IMR-90 (cell line): ENCODE data around the gene PRKD1. TPM values are rescaled to one million over a fixed set of nuclear protein-coding genes. Genes with fewer than 3 reads are reported as not detected.

Source experiments
- ATAC-seq: fragments of 200-7000 bp; cut with Tn5 transposase; 2 replicates; pipeline ENCODE4 v1.9.1; 2020; ENCODE audit warnings: low read depth, mild to moderate bottlenecking, moderate library complexity
- BruUV-seq: library from RNA; stranded (reverse); fragments of 400-500 nt; replicated peaks from 2 replicates; lab custom pipeline; 2021; lab: Mats Ljungman, UMichigan
- CTCF ChIA-PET: fragments of 300-600 bp; formaldehyde crosslinking; extraction: SDS; loops from one replicate; lab custom pipeline; 2021; ENCODE audit warnings: antibody characterized with exemption; lab: Yijun Ruan, JAX
- POLR2A ChIA-PET: fragments of 300-600 bp; sonication (Branson Sonifier 250); formaldehyde crosslinking; loops from one replicate; lab custom pipeline; 2022; ENCODE audit warnings: antibody characterized with exemption; ENCODE audit not compliant: unreplicated experiment; lab: Charles Lee
- DNase-seq: peaks from one replicate; pipeline ENCODE4 v3.0.0; 2013
- H2AFZ ChIP-seq: replicated peaks from 2 replicates; pipeline ENCODE3; 2013; ENCODE audit warnings: low read length, mild to moderate bottlenecking; ENCODE audit not compliant: poor library complexity
- H2AK5ac ChIP-seq: 2 replicates; pipeline ENCODE4 v1.6.1; 2013; ENCODE audit warnings: low read depth, low read length, inconsistent platforms
- H2AK9ac ChIP-seq: replicated peaks from 2 replicates; pipeline ENCODE3; 2013; ENCODE audit warnings: mild to moderate bottlenecking, low read depth, low read length, moderate library complexity; ENCODE audit not compliant: poor library complexity
- H2BK120ac ChIP-seq: 2 replicates; pipeline ENCODE4 v1.6.1; 2013; ENCODE audit warnings: low read depth, low read length, inconsistent platforms
- H2BK15ac ChIP-seq: 3 replicates; pipeline ENCODE4 v1.6.1; 2013; ENCODE audit warnings: low read depth, low read length, inconsistent platforms
- H2BK20ac ChIP-seq: 2 replicates; pipeline ENCODE4 v1.6.1; 2013; ENCODE audit warnings: low read depth, mild to moderate bottlenecking, inconsistent platforms, low read length, moderate library complexity
- H2BK5ac ChIP-seq: 2 replicates; pipeline ENCODE4 v1.6.1; 2013; ENCODE audit warnings: mild to moderate bottlenecking, low read depth, low read length, inconsistent platforms; ENCODE audit not compliant: poor library complexity, severe bottlenecking
- H3K14ac ChIP-seq: replicated peaks from 2 replicates; pipeline ENCODE4 v1.6.1; 2013; ENCODE audit warnings: low read depth, low read length, inconsistent platforms
- H3K18ac ChIP-seq: 2 replicates; pipeline ENCODE4 v1.6.1; 2013; ENCODE audit warnings: low read depth, low read length, control low read depth
- H3K23ac ChIP-seq: 2 replicates; pipeline ENCODE4 v1.6.1; 2013; ENCODE audit warnings: low read depth, low read length, inconsistent platforms
- H3K27ac ChIP-seq: 2 replicates; pipeline ENCODE4 v1.5.1; 2013; ENCODE audit warnings: mild to moderate bottlenecking, control low read depth, low read length; ENCODE audit not compliant: insufficient read depth
- H3K27me3 ChIP-seq: 2 replicates; pipeline ENCODE4 v1.6.1; 2013; ENCODE audit warnings: low read length; ENCODE audit not compliant: control insufficient read depth, insufficient read depth
- H3K36me3 ChIP-seq: 2 replicates; pipeline ENCODE4 v1.6.1; 2013; ENCODE audit warnings: low read length, mixed read lengths; ENCODE audit not compliant: control insufficient read depth, insufficient read depth
- H3K4ac ChIP-seq: 2 replicates; pipeline ENCODE4 v1.6.1; 2013; ENCODE audit warnings: low read depth, low read length, inconsistent platforms
- H3K4me1 ChIP-seq: 2 replicates; pipeline ENCODE4 v1.6.1; 2013; ENCODE audit warnings: low read length, mixed read lengths; ENCODE audit not compliant: control insufficient read depth, insufficient read depth
- H3K4me2 ChIP-seq: 2 replicates; pipeline ENCODE4 v1.6.1; 2013; ENCODE audit warnings: low read depth, mild to moderate bottlenecking, control low read depth, low read length, moderate library complexity
- H3K4me3 ChIP-seq: 2 replicates; pipeline ENCODE4 v1.5.1; 2013; ENCODE audit warnings: low read depth, mild to moderate bottlenecking, control low read depth, low read length, moderate library complexity; ENCODE audit not compliant: insufficient read depth
- H3K56ac ChIP-seq: 2 replicates; pipeline ENCODE4 v1.6.1; 2013; ENCODE audit warnings: low read length, inconsistent platforms; ENCODE audit not compliant: insufficient read depth; ENCODE audit errors: extremely low read depth
- H3K79me1 ChIP-seq, 2 experiments: 2 replicates each; pipeline ENCODE4 v1.6.1; 2013; ENCODE audit warnings: low read length in 2 of 2, inconsistent platforms in 1 of 2, low read depth in 1 of 2
- H3K9ac ChIP-seq: 2 replicates; pipeline ENCODE4 v1.6.1; 2013; ENCODE audit warnings: low read depth, low read length, control low read depth
- H3K9me1 ChIP-seq: 2 replicates; pipeline ENCODE4 v1.6.1; 2013; ENCODE audit warnings: low read length, inconsistent platforms; ENCODE audit not compliant: insufficient read depth
- H3K9me3 ChIP-seq: 2 replicates; pipeline ENCODE4 v1.6.1; 2013; ENCODE audit warnings: low read length; ENCODE audit not compliant: control insufficient read depth, insufficient read depth
- H4K20me1 ChIP-seq: 2 replicates; pipeline ENCODE4 v1.6.1; 2013; ENCODE audit warnings: low read length, inconsistent platforms; ENCODE audit not compliant: insufficient read depth
- H4K5ac ChIP-seq: 2 replicates; pipeline ENCODE4 v1.6.1; 2013; ENCODE audit warnings: mild to moderate bottlenecking, low read depth, low read length, control low read depth
- H4K8ac ChIP-seq, 2 experiments: 2 replicates each; pipeline ENCODE4 v1.6.1; 2013; ENCODE audit warnings: low read depth in 2 of 2, low read length in 2 of 2, control low read depth in 1 of 2, inconsistent platforms in 1 of 2
- H4K91ac ChIP-seq: 2 replicates; pipeline ENCODE4 v1.6.1; 2013; ENCODE audit warnings: low read depth, low read length, inconsistent platforms; ENCODE audit not compliant: insufficient read depth
- CHD1 ChIP-seq: IDR thresholded peaks from 2 replicates; pipeline ENCODE4 v1.6.1; 2012; ENCODE audit warnings: low read depth, low read length, improper control_type of control experiment
- CTCF ChIP-seq: conservative IDR thresholded peaks from 2 replicates; pipeline ENCODE4 v1.5.1; 2012; ENCODE audit warnings: mild to moderate bottlenecking, low read depth, low read length, improper control_type of control experiment
- ELK1 ChIP-seq: fragments of 150-350 bp; IDR thresholded peaks from 2 replicates; pipeline ENCODE4 v1.6.1; 2016; ENCODE audit warnings: low read depth, mild to moderate bottlenecking, low read length, moderate library complexity, borderline replicate concordance
- MAFK ChIP-seq: IDR thresholded peaks from 2 replicates; pipeline ENCODE4 v1.6.1; 2012; ENCODE audit warnings: low read depth, low read length, improper control_type of control experiment
- WGBS, 2 experiments: methylation state at CpG; one replicate each; pipeline versions ENCODE4 v1.1.5 to v1.1.7; 2013; ENCODE audit warnings: missing lambda C conversion rate in 2 of 2; ENCODE audit not compliant: insufficient read length in 1 of 2; ENCODE audit errors: extremely low coverage in 2 of 2; 5-methylcytosine and 5-hydroxymethylcytosine counted together
- dilution Hi-C: fragments of 300-500 bp; cut with HindIII; formaldehyde crosslinking; loops from one replicate; pipeline ENCODE4 v1.14.3; 2018; ENCODE audit warnings: low sequenced_read_pairs; ENCODE audit not compliant: unreplicated experiment
- in situ Hi-C: fragments of 300-500 bp; cut with MboI; formaldehyde crosslinking; loops from 3 replicates; pipeline ENCODE4 v1.14.3; 2019; ENCODE audit warnings: low sequenced_read_pairs, inconsistent platforms, mixed read lengths
- intact Hi-C: fragments of 100-400 bp; cut with micrococcal nuclease; formaldehyde crosslinking; loops from 2 replicates; pipeline ENCODE4 v1.10.0; 2022
- polyA plus RNA-seq, 3 experiments: library from polyadenylated mRNA; depleted of rRNA; stranded (reverse); fragments of >200 nt; gene quantifications; 2 replicates each; pipeline ENCODE4 v1.2.3, GENCODE V29; 2012; ENCODE audit warnings: low replicate concordance in 1 of 3
- total RNA-seq: library from RNA; depleted of rRNA; stranded (reverse); fragments of >200 nt; gene quantifications from 2 replicates; pipeline ENCODE4 v1.2.3, GENCODE V29; 2012
- TF ChIP-seq, protein P1 (sequence below): fragments of 150-350 bp; IDR thresholded peaks from 2 replicates; pipeline ENCODE4 v1.6.1; 2017; ENCODE audit warnings: mild to moderate bottlenecking, antibody characterized with exemption, low read length, low read depth

Gene PRKD1
- total and polyA plus RNA-seq, 2 of the 4 experiments (the other 2 are of a cell fraction) = 12.9 to 14.2 TPM

- Histone ChIP-seq H3K27me3 (no peaks in the 10 kb centered on the region), H2BK20ac (no peak overlapping the region), H3K9me1 (peaks cover 3% of the 10 kb centered on the region; the same call in 1 of the 2 replicates), H2AK9ac (no peak overlapping the region), H3K4ac (no peak overlapping the region), H3K4me3 (no peak overlapping the region), H3K9ac (no peak overlapping the region), H4K8ac (no peak overlapping the region), H2BK120ac (no peak overlapping the region), H4K5ac (no peak overlapping the region), H3K9me3 (no peaks in the 10 kb centered on the region), H4K91ac (no peak overlapping the region), H3K4me2 (no peak overlapping the region), H4K20me1 (peaks cover 4% of the 10 kb centered on the region; the same call in 1 of the 2 replicates), H2BK15ac (no peak overlapping the region), H3K27ac (no peak overlapping the region), H3K56ac (no peak overlapping the region), H3K36me3 (no peaks in the 10 kb centered on the region), H3K79me1 (peaks cover 29 to 40% of the 10 kb centered on the region in 2 experiments), H2AFZ (no peak overlapping the region), H3K23ac (no peak overlapping the region), H2BK5ac (no peak overlapping the region), H3K14ac (no peak overlapping the region), H2AK5ac (no peak overlapping the region), H3K18ac (no peak overlapping the region), H3K4me1 (peaks cover 6% of the 10 kb centered on the region; the same call in 1 of the 2 replicates)
- in situ Hi-C loops (no loop called here), intact Hi-C loops (loop anchor here (5.0 kb wide), 1 partner anchor 107 kb away; the partner anchor contains the start of gene PRKD1), dilution Hi-C loops (no loop called here)
- CTCF ChIA-PET = interaction anchor here (1.2 kb wide), 1 partner anchor 328 kb away, joined by 3 read pairs; no protein-coding TSS in a partner anchor
- WGBS, 2 experiments = no CpG with 5 or more reads among the region's 1 CpG
- no peak for TF ChIP-seq MAFK
- TF ChIP-seq CHD1 = no peak
- TF ChIP-seq, protein P1, sequence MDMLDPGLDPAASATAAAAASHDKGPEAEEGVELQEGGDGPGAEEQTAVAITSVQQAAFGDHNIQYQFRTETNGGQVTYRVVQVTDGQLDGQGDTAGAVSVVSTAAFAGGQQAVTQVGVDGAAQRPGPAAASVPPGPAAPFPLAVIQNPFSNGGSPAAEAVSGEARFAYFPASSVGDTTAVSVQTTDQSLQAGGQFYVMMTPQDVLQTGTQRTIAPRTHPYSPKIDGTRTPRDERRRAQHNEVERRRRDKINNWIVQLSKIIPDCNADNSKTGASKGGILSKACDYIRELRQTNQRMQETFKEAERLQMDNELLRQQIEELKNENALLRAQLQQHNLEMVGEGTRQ = no peak
- TF ChIP-seq CTCF = no peak
- TF ChIP-seq ELK1 = no peak
- BruUV-seq = no TSS peak
- DNase-seq (no peak), ATAC-seq (no peak)
- POLR2A ChIA-PET = no interaction called here
Observed at GRCh38 chr14:29820785-29821184, 106.9 kb downstream of the PRKD1 start.
